Activated T-helper 1 cell treated with anti-CD3 and anti-CD28 coated beads, Interleukin-12 subunit alpha, Interleukin-12 subunit beta, Interleukin-2, Interleukin-4 antibody, amounts not matched to agents 30 ng/mL and 10 ng/mL and 1 ng/mL, durations not matched to agents 14 hours and 24 hours and 36 hours (primary cell): ENCODE data around the gene HSF2. TPM values are rescaled to one million over a fixed set of nuclear protein-coding genes. Genes with fewer than 3 reads are reported as not detected.

ENCODE experiments used
- DNase-seq: peaks from one replicate; pipeline ENCODE4 v3.0.0; 2021; ENCODE audit warnings: low spot score
- H3K27ac Mint-ChIP-seq: one replicate; pipeline ENCODE4 v1.8.0; 2021; ENCODE audit warnings: mild to moderate bottlenecking, mixed read lengths
- H3K27me3 Mint-ChIP-seq: one replicate; pipeline ENCODE4 v1.8.0; 2022; ENCODE audit warnings: mild to moderate bottlenecking, moderate library complexity, mixed read lengths; ENCODE audit not compliant: insufficient read depth
- H3K36me3 Mint-ChIP-seq: one replicate; pipeline ENCODE4 v1.8.0; 2021; ENCODE audit warnings: low read depth, mixed read lengths
- H3K4me1 Mint-ChIP-seq: one replicate; pipeline ENCODE4 v1.8.0; 2021; ENCODE audit warnings: low read depth, mixed read lengths
- H3K4me3 Mint-ChIP-seq: one replicate; pipeline ENCODE4 v1.8.0; 2021; ENCODE audit warnings: mild to moderate bottlenecking, moderate library complexity, mixed read lengths
- H3K9me3 Mint-ChIP-seq: one replicate; pipeline ENCODE4 v1.8.0; 2021; ENCODE audit warnings: mixed read lengths
- intact Hi-C: fragments of 100-400 bp; cut with micrococcal nuclease; formaldehyde crosslinking; loops from one replicate; pipeline ENCODE4 v1.15.1; 2024
- total RNA-seq: library from RNA; stranded (reverse); gene quantifications from 2 replicates; pipeline ENCODE4 v1.2.3, GENCODE V29; 2022

HSF2 gene
- total RNA-seq, 1 donor from 2014 or later = 14.7 TPM

DNA sequence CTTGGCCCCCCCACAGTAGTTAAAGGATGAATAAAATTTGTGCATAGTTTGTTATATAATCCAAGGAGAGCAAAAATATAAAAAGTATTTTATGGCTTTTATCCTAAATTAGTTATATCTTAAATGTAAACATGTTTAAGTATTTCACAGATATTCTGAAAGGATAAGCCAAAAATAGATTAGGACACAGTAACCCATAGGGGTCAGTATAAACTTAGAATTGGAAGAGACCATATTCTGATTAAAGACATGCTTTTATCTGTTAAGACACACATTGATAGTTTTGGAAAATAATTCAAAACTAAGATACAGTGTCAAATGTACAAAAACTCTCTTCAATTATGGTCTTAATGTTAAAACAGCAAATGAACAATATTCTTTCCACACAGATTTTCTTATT lies 76.7 kb downstream of the HSF2 start:
- Mint-ChIP-seq H3K4me1 (no peaks in the 10 kb centered on the region), H3K36me3 (peaks cover 3% of the 10 kb centered on the region), H3K9me3 (no peaks in the 10 kb centered on the region), H3K27ac (no peak overlapping the region), H3K4me3 (no peak overlapping the region), H3K27me3 (peaks cover 3% of the 10 kb centered on the region)
- DNase-seq = no peak
- intact Hi-C loops = loop anchor here (1.0 to 10.0 kb wide), 2 partner anchors 54 to 1141 kb away; partner anchors contain the start of gene TBC1D32

DNA sequence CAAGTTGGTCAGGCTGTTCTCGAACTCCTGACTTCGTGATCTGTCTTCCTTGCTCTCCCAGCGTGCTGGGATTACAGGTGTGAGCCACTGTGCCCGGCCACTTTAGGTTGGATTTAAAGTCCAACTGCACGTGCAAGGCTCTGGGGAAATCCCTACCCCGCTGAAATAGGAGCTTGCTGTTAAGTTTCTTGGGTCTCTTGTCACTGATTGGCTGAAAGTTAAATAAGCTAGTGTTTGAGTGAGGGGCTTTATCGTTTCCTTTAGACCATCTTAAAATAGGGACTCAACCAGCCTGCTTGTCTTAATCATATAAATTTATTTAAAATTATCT lies 83.3 kb downstream of the HSF2 start:
- intact Hi-C loops = no loop called here
- H3K27me3 Mint-ChIP-seq = no peaks in the 10 kb centered on the region
- no peak overlapping the region for H3K27ac Mint-ChIP-seq
- no peaks in the 10 kb centered on the region for H3K9me3 Mint-ChIP-seq
- DNase-seq = no peak
- H3K4me3 Mint-ChIP-seq = no peak overlapping the region
- no peaks in the 10 kb centered on the region for H3K36me3 Mint-ChIP-seq
- no peaks in the 10 kb centered on the region for H3K4me1 Mint-ChIP-seq

Other genes with a start within 250 kb of the HSF2 start
- 43.1 and 47.5 TPM in 2 replicates for gene SERINC1, start 72.2 kb downstream of the HSF2 start, total RNA-seq
- 0.44 TPM in 1 of 2 replicates, not detected in the other for gene PKIB, start 210.8 kb downstream of the HSF2 start, total RNA-seq